WTC11 (cell line): Measurements from ENCODE around the gene SUN2. TPM values are rescaled to one million over a fixed set of nuclear protein-coding genes. Genes with fewer than 3 reads are reported as not detected.

ENCODE experiments used
- ATAC-seq: fragments of 200-7000 bp; cut with Tn5 transposase; 2 replicates; pipeline ENCODE4 v1.10.0; 2021; ENCODE audit warnings: mild to moderate bottlenecking, moderate library complexity
- CTCF ChIA-PET: fragments of 300-600 bp; sonication (Branson Sonifier 250); formaldehyde crosslinking; loops from one replicate; lab custom pipeline; 2021; ENCODE audit warnings: antibody characterized with exemption; lab: Charles Lee
- POLR2A ChIA-PET: fragments of 350-600 bp; sonication (Branson Sonifier 250); formaldehyde crosslinking; loops from one replicate; lab custom pipeline; 2021; ENCODE audit warnings: antibody characterized with exemption; lab: Charles Lee
- DNase-seq: peaks from one replicate; pipeline ENCODE4 v3.0.0; 2021; ENCODE audit warnings: low spot score
- H3K27ac Mint-ChIP-seq: 2 replicates; pipeline ENCODE4 v1.8.0; 2021; ENCODE audit warnings: mixed read lengths
- H3K27me3 Mint-ChIP-seq: 2 replicates; pipeline ENCODE4 v1.8.0; 2021; ENCODE audit warnings: low read depth, mild to moderate bottlenecking, moderate library complexity, mixed read lengths
- H3K36me3 Mint-ChIP-seq: 2 replicates; pipeline ENCODE4 v1.8.0; 2021; ENCODE audit warnings: mixed read lengths
- H3K4me1 Mint-ChIP-seq: 2 replicates; pipeline ENCODE4 v1.8.0; 2022; ENCODE audit warnings: mixed read lengths
- H3K4me3 Mint-ChIP-seq: 2 replicates; pipeline ENCODE4 v1.8.0; 2021; ENCODE audit warnings: mild to moderate bottlenecking, moderate library complexity, mixed read lengths
- H3K9me3 Mint-ChIP-seq: 2 replicates; pipeline ENCODE4 v1.8.0; 2021; ENCODE audit warnings: mixed read lengths
- AR ChIP-seq: fragments of 250-450 bp; sonication (Bioruptor Pico); IDR thresholded peaks from 2 replicates; pipeline ENCODE4 v1.9.0; 2021; ENCODE audit warnings: mild to moderate bottlenecking
- ATF1 ChIP-seq: sonication (generic); formaldehyde crosslinking; IDR thresholded peaks from 2 replicates; pipeline ENCODE4 v1.8.1; 2023; ENCODE audit warnings: mild to moderate bottlenecking, moderate library complexity, missing genetic modification reagents
- CDX4 ChIP-seq: fragments of 250-450 bp; sonication (Bioruptor Pico); IDR thresholded peaks from 2 replicates; pipeline ENCODE4 v1.9.0; 2021; ENCODE audit warnings: moderate library complexity, mild to moderate bottlenecking, inconsistent platforms, borderline replicate concordance
- E2F4 ChIP-seq: sonication (generic); formaldehyde crosslinking; IDR thresholded peaks from 2 replicates; pipeline ENCODE4 v1.8.1; 2022; ENCODE audit warnings: low read depth, mild to moderate bottlenecking, moderate library complexity, missing genetic modification reagents, borderline replicate concordance
- FOXP1 ChIP-seq: sonication (generic); formaldehyde crosslinking; IDR thresholded peaks from 2 replicates; pipeline ENCODE4 v1.8.0; 2022; ENCODE audit warnings: missing genetic modification reagents, mild to moderate bottlenecking, moderate library complexity, borderline replicate concordance
- HMGXB4 ChIP-seq: sonication (generic); formaldehyde crosslinking; IDR thresholded peaks from 2 replicates; pipeline ENCODE4 v1.8.1; 2023; ENCODE audit warnings: mild to moderate bottlenecking, moderate library complexity, missing genetic modification reagents
- IRF1 ChIP-seq: sonication (generic); formaldehyde crosslinking; IDR thresholded peaks from 2 replicates; pipeline ENCODE4 v1.8.0; 2023; ENCODE audit warnings: missing genetic modification reagents
- KAT7 ChIP-seq: sonication (generic); formaldehyde crosslinking; IDR thresholded peaks from 2 replicates; pipeline ENCODE4 v1.8.1; 2023; ENCODE audit warnings: missing genetic modification reagents, mild to moderate bottlenecking, borderline replicate concordance
- MXD4 ChIP-seq: fragments of 250-450 bp; sonication (Bioruptor Pico); IDR thresholded peaks from 2 replicates; pipeline ENCODE4 v1.8.0; 2021; ENCODE audit warnings: mild to moderate bottlenecking, moderate library complexity, borderline replicate concordance
- NFE2L1 ChIP-seq: sonication (generic); formaldehyde crosslinking; IDR thresholded peaks from 2 replicates; pipeline ENCODE4 v1.8.1; 2023; ENCODE audit warnings: missing genetic modification reagents
- RELA ChIP-seq: sonication (generic); formaldehyde crosslinking; IDR thresholded peaks from 2 replicates; pipeline ENCODE4 v1.8.1; 2022; ENCODE audit warnings: missing genetic modification reagents, mild to moderate bottlenecking, borderline replicate concordance
- SOX15 ChIP-seq: fragments of 250-450 bp; sonication (Bioruptor Pico); IDR thresholded peaks from 2 replicates; pipeline ENCODE4 v1.9.0; 2021; ENCODE audit warnings: mild to moderate bottlenecking
- STAT6 ChIP-seq: sonication (generic); formaldehyde crosslinking; conservative IDR thresholded peaks from 2 replicates; pipeline ENCODE4 v1.8.1; 2023; ENCODE audit warnings: mild to moderate bottlenecking, low read depth, missing genetic modification reagents, moderate library complexity
- TCF7 ChIP-seq: sonication (generic); formaldehyde crosslinking; IDR thresholded peaks from 2 replicates; pipeline ENCODE4 v1.8.0; 2022; ENCODE audit warnings: mild to moderate bottlenecking, low read depth, missing genetic modification reagents, moderate library complexity
- TEAD1 ChIP-seq: sonication (generic); formaldehyde crosslinking; IDR thresholded peaks from 2 replicates; pipeline ENCODE4 v1.8.0; 2022; ENCODE audit warnings: mild to moderate bottlenecking, missing genetic modification reagents
- USF1 ChIP-seq: sonication (generic); formaldehyde crosslinking; IDR thresholded peaks from 2 replicates; pipeline ENCODE4 v1.8.0; 2022; ENCODE audit warnings: mild to moderate bottlenecking, missing genetic modification reagents
- ZNF317 ChIP-seq: sonication (generic); formaldehyde crosslinking; IDR thresholded peaks from 2 replicates; pipeline ENCODE4 v1.8.1; 2023; ENCODE audit warnings: low read depth, mild to moderate bottlenecking, moderate library complexity, missing genetic modification reagents, borderline replicate concordance
- ZNF396 ChIP-seq: fragments of 250-450 bp; sonication (Bioruptor Pico); IDR thresholded peaks from 2 replicates; pipeline ENCODE4 v1.8.0; 2021; ENCODE audit warnings: mild to moderate bottlenecking, moderate library complexity, borderline replicate concordance
- ZNF425 ChIP-seq: fragments of 250-450 bp; sonication (Bioruptor Pico); conservative IDR thresholded peaks from 2 replicates; pipeline ENCODE4 v1.9.0; 2021; ENCODE audit warnings: mild to moderate bottlenecking
- ZNF671 ChIP-seq: fragments of 250-450 bp; sonication (Bioruptor Pico); IDR thresholded peaks from 2 replicates; pipeline ENCODE4 v1.8.0; 2021; ENCODE audit warnings: mild to moderate bottlenecking
- total RNA-seq: library from RNA; stranded (reverse); gene quantifications from 3 replicates; pipeline ENCODE4 v1.2.3, GENCODE V29; 2021

The SUN2 gene
- total RNA-seq, 1 experiment from 2014 or later, result 30.1 TPM

GRCh38 chr22:38696606-38697424 is 59.0 kb downstream of the SUN2 start:
- H3K36me3 Mint-ChIP-seq, result peaks cover 13% of the 10 kb centered on the region
- H3K27ac Mint-ChIP-seq, result peak overlapping the region; percentile 30
- no peaks in the 10 kb centered on the region for H3K9me3 Mint-ChIP-seq
- H3K4me3 Mint-ChIP-seq, result no peak overlapping the region
- no peak for ATAC-seq
- no peak for TF ChIP-seq RELA (CRISPR knock-in tag)
- no peak for TF ChIP-seq ZNF317 (CRISPR knock-in tag)
- no peak for TF ChIP-seq TCF7
- no peak for TF ChIP-seq IRF1 (CRISPR knock-in tag)
- TF ChIP-seq USF1 (CRISPR knock-in tag), result no peak
- no peak for TF ChIP-seq AR (CRISPR knock-in tag)
- peaks cover 33% of the 10 kb centered on the region for H3K4me1 Mint-ChIP-seq
- DNase-seq, result no peak
- ChIA-PET CTCF (interaction anchor here (0.9 to 1.6 kb wide), 2 partner anchors 15 to 28 kb away, joined by 3 to 5 read pairs; partner anchors contain the start of gene TOMM22), POLR2A (interaction anchor here (1.4 kb wide), 1 partner anchor 15 kb away, joined by 5 read pairs; the partner anchor contains the start of gene TOMM22)
- no peaks in the 10 kb centered on the region; the same call in 1 of the 2 replicates for H3K27me3 Mint-ChIP-seq

- no peaks in the 10 kb centered on the region for H3K9me3 Mint-ChIP-seq
- ATAC-seq, result no peak
- DNase-seq, result no peak
- H3K27me3 Mint-ChIP-seq, result no peaks in the 10 kb centered on the region
- H3K4me1 Mint-ChIP-seq, result peaks cover 29% of the 10 kb centered on the region
- no peak overlapping the region for H3K4me3 Mint-ChIP-seq
- POLR2A ChIA-PET, result interaction anchor here (0.6 kb wide), 1 partner anchor 12 kb away, joined by 3 read pairs; no protein-coding TSS in a partner anchor
- H3K36me3 Mint-ChIP-seq, result peaks cover 16% of the 10 kb centered on the region
- H3K27ac Mint-ChIP-seq, result no peak overlapping the region
- CTCF ChIA-PET, result interaction anchor here (0.7 kb wide), 3 partner anchors 38 to 267 kb away, joined by 3 to 4 read pairs (median 4); no protein-coding TSS in a partner anchor
- no peak for TF ChIP-seq ZNF671 (CRISPR knock-in tag)
- no peak for TF ChIP-seq NFE2L1
- TF ChIP-seq SOX15 (CRISPR knock-in tag), result no peak
- no peak for TF ChIP-seq MXD4 (CRISPR knock-in tag)
- TF ChIP-seq ZNF425 (CRISPR knock-in tag), result no peak
- no peak for TF ChIP-seq ZNF396 (CRISPR knock-in tag)
- TF ChIP-seq CDX4 (CRISPR knock-in tag), result no peak
- no peak for TF ChIP-seq KAT7 (CRISPR knock-in tag)
- no peak for TF ChIP-seq TEAD1
- TF ChIP-seq FOXP1 (CRISPR knock-in tag), result no peak
- no peak for TF ChIP-seq STAT6 (CRISPR knock-in tag)
- TF ChIP-seq HMGXB4 (CRISPR knock-in tag), result no peak
- TF ChIP-seq ATF1 (CRISPR knock-in tag), result no peak
- no peak for TF ChIP-seq E2F4 (CRISPR knock-in tag)
These were observed 60.9 kb downstream of the SUN2 start for GRCh38 chr22:38694940-38695339.
